GM18867 (cell line): ENCODE measurements around the gene CTXN1.

Source experiments
- ATAC-seq: cut with Tn5 transposase; IDR thresholded peaks from one replicate; pipeline ENCODE4 v1.9.1; 2021; ENCODE audit warnings: mild to moderate bottlenecking, moderate library complexity; ENCODE audit not compliant: unreplicated experiment

The CTXN1 gene

GRCh38 chr19:7877249-7877836 is 48.6 kb downstream of the CTXN1 start:
- ATAC-seq, result no peak

GRCh38 chr19:7874897-7875273 is 51.0 kb downstream of the CTXN1 start:
- ATAC-seq, result no peak
